ENCODE data around the gene GPN3.

DNA sequence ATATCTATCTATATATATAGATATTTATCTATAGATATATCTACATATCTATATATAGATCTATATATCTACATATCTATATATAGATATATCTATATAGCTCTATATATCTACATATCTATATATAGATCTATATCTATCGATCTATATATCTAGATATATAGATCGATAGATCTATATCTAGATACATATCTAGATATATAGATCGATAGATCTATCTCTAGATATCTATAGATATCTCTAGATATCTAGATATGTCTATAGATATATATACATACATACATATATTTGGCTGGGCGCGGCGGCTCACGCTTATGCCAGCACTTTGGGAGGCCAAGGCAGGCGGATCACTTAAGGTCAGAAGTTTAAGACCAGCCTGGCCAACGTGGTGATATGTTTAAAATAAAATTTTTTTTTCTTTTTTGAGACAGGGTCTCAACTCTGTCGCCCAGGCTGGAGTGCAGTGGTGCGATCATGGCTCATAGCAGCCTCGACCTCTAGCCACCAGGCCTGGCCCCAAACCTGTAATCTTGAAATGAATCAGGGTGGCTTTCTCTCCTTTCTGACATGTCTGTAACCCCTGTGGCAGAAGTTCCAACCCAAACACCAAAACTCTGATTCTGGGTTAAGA is 36.0 kb downstream of the GPN3 start:
- TF ChIP-seq, protein P1, sequence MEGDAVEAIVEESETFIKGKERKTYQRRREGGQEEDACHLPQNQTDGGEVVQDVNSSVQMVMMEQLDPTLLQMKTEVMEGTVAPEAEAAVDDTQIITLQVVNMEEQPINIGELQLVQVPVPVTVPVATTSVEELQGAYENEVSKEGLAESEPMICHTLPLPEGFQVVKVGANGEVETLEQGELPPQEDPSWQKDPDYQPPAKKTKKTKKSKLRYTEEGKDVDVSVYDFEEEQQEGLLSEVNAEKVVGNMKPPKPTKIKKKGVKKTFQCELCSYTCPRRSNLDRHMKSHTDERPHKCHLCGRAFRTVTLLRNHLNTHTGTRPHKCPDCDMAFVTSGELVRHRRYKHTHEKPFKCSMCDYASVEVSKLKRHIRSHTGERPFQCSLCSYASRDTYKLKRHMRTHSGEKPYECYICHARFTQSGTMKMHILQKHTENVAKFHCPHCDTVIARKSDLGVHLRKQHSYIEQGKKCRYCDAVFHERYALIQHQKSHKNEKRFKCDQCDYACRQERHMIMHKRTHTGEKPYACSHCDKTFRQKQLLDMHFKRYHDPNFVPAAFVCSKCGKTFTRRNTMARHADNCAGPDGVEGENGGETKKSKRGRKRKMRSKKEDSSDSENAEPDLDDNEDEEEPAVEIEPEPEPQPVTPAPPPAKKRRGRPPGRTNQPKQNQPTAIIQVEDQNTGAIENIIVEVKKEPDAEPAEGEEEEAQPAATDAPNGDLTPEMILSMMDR (IDR thresholded peaks at IDR 0.05; ENCODE audit: low read depth, low read length, poor library complexity, severe bottlenecking), result no peak
- TF ChIP-seq EZH2phosphoT487 (IDR thresholded peaks at IDR 0.05; ENCODE audit: borderline replicate concordance, low read length), result no peak
